ENCODE measurements around the gene WNT11.

Gene WNT11

GRCh38 chr11:76243957-76244285 lies 37.6 kb upstream of the WNT11 start:
- no peak overlapping the region for H3K4me3 ChIP-seq (replicated peaks in 1 of 2; ENCODE audit: low read depth in 2 of 2, low read length in 2 of 2)
- TF ChIP-seq CTCF (IDR thresholded peaks at IDR 0.05; ENCODE audit: low read depth, low read length), result no peak
- no peak for DNase-seq (ENCODE audit: low read depth in 2 of 2)

GRCh38 chr11:76243193-76243956 lies 37.1 kb upstream of the WNT11 start:
- no peak for DNase-seq (ENCODE audit: low read depth in 2 of 2)
- TF ChIP-seq CTCF (IDR thresholded peaks at IDR 0.05; ENCODE audit: low read depth, low read length), result no peak
- no peak overlapping the region for H3K4me3 ChIP-seq (replicated peaks in 1 of 2; ENCODE audit: low read depth in 2 of 2, low read length in 2 of 2)

- H3K4me3 ChIP-seq (replicated peaks in 1 of 2; ENCODE audit: low read depth in 2 of 2, low read length in 2 of 2), result no peak overlapping the region
- no peak for DNase-seq (ENCODE audit: low read depth in 2 of 2)
Measured at GRCh38 chr11:76242004-76242779, 35.9 kb upstream of the WNT11 start.

GRCh38 chr11:76241243-76242000 lies 35.1 kb upstream of the WNT11 start:
- DNase-seq (ENCODE audit: low read depth in 2 of 2), result no peak
- H3K4me3 ChIP-seq (replicated peaks in 1 of 2; ENCODE audit: low read depth in 2 of 2, low read length in 2 of 2), result no peak overlapping the region
- no peak for TF ChIP-seq CTCF (IDR thresholded peaks at IDR 0.05; ENCODE audit: low read depth, low read length)

More at GRCh38 chr11:76242004-76242779, 35.9 kb upstream of the WNT11 start:
- no peak for TF ChIP-seq CTCF (IDR thresholded peaks at IDR 0.05; ENCODE audit: low read depth, low read length)

GRCh38 chr11:76240666-76241065 lies 34.4 kb upstream of the WNT11 start:
- H3K4me3 ChIP-seq (replicated peaks in 1 of 2; ENCODE audit: low read depth in 2 of 2, low read length in 2 of 2), result no peak overlapping the region
- no peak for TF ChIP-seq CTCF (IDR thresholded peaks at IDR 0.05; ENCODE audit: low read depth, low read length)
- no peak for DNase-seq (ENCODE audit: low read depth in 2 of 2)

- TF ChIP-seq CTCF (IDR thresholded peaks at IDR 0.05; ENCODE audit: low read depth, low read length), result no peak
- H3K4me3 ChIP-seq (replicated peaks in 1 of 2; ENCODE audit: low read depth in 2 of 2, low read length in 2 of 2), result no peak overlapping the region
- DNase-seq (ENCODE audit: low read depth in 2 of 2), result no peak
Measured at GRCh38 chr11:76240161-76240540, 33.8 kb upstream of the WNT11 start.
